ENCODE measurements around the gene OS9. TPM values are rescaled to one million over a fixed set of nuclear protein-coding genes. Genes with fewer than 3 reads are reported as not detected.

OS9 gene
- total RNA-seq, 2 experiments from 2014 or later = 82.6 to 112 TPM

- DNase-seq (ENCODE audit: low spot score) = no peak
- intact Hi-C loops (cut with micrococcal nuclease; ENCODE audit: unreplicated experiment) = no loop called here
- Histone ChIP-seq H3K27ac (ENCODE audit: low read depth, low read length, poor library complexity, severe bottlenecking) (no peak overlapping the region), H3K4me1 (ENCODE audit: insufficient read depth, low read length, poor library complexity, severe bottlenecking) (peaks cover 4% of the 10 kb centered on the region), H3K79me2 (ENCODE audit: insufficient read depth, low read depth, low read length) (peaks cover 1% of the 10 kb centered on the region; the same call in 1 of the 2 replicates), H3K9me3 (ENCODE audit: low read length) (no peaks in the 10 kb centered on the region), H4K20me1 (ENCODE audit: insufficient read depth, low read length) (no peaks in the 10 kb centered on the region), H3K4me2 (ENCODE audit: low read length) (no peak overlapping the region), H3K4me3 (ENCODE audit: low read depth, low read length, poor library complexity, severe bottlenecking) (no peak overlapping the region), H3K9me2 (ENCODE audit: insufficient read depth, low read length) (no peaks in the 10 kb centered on the region), H2AFZ (ENCODE audit: low read length) (no peak overlapping the region), H3K36me3 (ENCODE audit: insufficient read depth, low read length) (peaks cover 51% of the 10 kb centered on the region)
- BruUV-seq (replicated peaks) = no TSS peak
- ChIA-PET CTCF (ENCODE audit: unreplicated experiment) (no interaction called here), POLR2A (no interaction called here)
- TF ChIP-seq, protein P1, sequence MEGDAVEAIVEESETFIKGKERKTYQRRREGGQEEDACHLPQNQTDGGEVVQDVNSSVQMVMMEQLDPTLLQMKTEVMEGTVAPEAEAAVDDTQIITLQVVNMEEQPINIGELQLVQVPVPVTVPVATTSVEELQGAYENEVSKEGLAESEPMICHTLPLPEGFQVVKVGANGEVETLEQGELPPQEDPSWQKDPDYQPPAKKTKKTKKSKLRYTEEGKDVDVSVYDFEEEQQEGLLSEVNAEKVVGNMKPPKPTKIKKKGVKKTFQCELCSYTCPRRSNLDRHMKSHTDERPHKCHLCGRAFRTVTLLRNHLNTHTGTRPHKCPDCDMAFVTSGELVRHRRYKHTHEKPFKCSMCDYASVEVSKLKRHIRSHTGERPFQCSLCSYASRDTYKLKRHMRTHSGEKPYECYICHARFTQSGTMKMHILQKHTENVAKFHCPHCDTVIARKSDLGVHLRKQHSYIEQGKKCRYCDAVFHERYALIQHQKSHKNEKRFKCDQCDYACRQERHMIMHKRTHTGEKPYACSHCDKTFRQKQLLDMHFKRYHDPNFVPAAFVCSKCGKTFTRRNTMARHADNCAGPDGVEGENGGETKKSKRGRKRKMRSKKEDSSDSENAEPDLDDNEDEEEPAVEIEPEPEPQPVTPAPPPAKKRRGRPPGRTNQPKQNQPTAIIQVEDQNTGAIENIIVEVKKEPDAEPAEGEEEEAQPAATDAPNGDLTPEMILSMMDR (conservative IDR thresholded peaks at IDR 0.05; ENCODE audit: low read length) = no peak
- no peak for TF ChIP-seq EZH2phosphoT487 (IDR thresholded peaks at IDR 0.05; ENCODE audit: borderline replicate concordance, low read depth, low read length)
Measured at GRCh38 chr12:57734591-57734990, 40.7 kb downstream of the OS9 start.

GRCh38 chr12:57735198-57735855 is 41.4 kb downstream of the OS9 start:
- H3K9me2 ChIP-seq (ENCODE audit: insufficient read depth, low read length) = no peaks in the 10 kb centered on the region
- H3K9me3 ChIP-seq (ENCODE audit: low read length) = no peaks in the 10 kb centered on the region
- no peak for DNase-seq (ENCODE audit: low spot score)
- no TSS peak for BruUV-seq (replicated peaks)
- intact Hi-C loops (cut with micrococcal nuclease; ENCODE audit: unreplicated experiment) = no loop called here
- no peak overlapping the region for H3K27ac ChIP-seq (ENCODE audit: low read depth, low read length, poor library complexity, severe bottlenecking)
- POLR2A ChIA-PET = no interaction called here
- H3K36me3 ChIP-seq (ENCODE audit: insufficient read depth, low read length) = peaks cover 44% of the 10 kb centered on the region
- H3K4me1 ChIP-seq (ENCODE audit: insufficient read depth, low read length, poor library complexity, severe bottlenecking) = peaks cover 12% of the 10 kb centered on the region
- H2AFZ ChIP-seq (ENCODE audit: low read length) = no peak overlapping the region
- no peaks in the 10 kb centered on the region for H4K20me1 ChIP-seq (ENCODE audit: insufficient read depth, low read length)
- H3K4me2 ChIP-seq (ENCODE audit: low read length) = no peak overlapping the region
- peaks cover 7% of the 10 kb centered on the region; the same call in 1 of the 2 replicates for H3K79me2 ChIP-seq (ENCODE audit: insufficient read depth, low read depth, low read length)
- CTCF ChIA-PET (ENCODE audit: unreplicated experiment) = no interaction called here
- H3K4me3 ChIP-seq (ENCODE audit: low read depth, low read length, poor library complexity, severe bottlenecking) = no peak overlapping the region
- TF ChIP-seq, protein P1 (conservative IDR thresholded peaks at IDR 0.05; ENCODE audit: low read length) = no peak
- no peak for TF ChIP-seq EZH2phosphoT487 (IDR thresholded peaks at IDR 0.05; ENCODE audit: borderline replicate concordance, low read depth, low read length)

DNA sequence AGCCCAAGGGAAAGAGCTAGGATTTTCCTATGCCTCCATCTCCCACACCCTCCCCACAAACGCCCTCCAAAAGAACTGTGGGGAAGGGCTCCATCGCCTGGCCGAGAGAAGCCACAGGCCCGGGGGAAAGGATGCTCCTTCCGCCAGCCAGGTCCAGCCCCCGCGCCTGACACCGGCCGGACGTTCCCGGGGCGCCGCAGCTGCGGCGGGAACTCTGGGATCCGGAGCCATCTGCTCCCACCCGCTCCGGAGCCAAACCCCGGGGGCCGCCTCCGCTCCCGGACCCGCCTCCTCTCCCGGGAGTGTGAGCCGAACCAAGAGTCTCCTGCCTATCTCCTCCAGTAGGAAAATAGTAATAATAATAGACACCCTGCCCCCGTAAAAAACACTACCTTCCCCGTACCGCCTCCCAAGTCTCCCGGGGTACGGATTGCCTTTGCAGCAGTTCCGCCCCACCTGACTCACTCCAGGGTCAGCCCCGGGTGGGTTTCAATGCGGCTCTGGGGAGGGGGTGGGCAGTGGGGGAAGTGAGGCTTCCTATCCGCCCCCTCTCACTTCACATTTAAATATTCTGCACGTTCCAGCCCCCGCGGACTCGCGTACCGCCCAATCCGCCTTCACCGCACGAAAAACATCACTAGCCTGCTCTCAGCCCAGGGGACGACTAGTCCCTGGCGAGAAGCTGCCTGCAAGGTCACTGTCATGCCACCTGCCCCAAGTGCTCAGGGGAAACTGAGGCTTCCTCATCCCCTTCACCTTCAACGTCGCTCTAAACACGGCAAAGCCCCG is 42.2 kb downstream of the OS9 start:
- H3K9me3 ChIP-seq (ENCODE audit: low read length) = no peaks in the 10 kb centered on the region
- POLR2A ChIA-PET = no interaction called here
- H4K20me1 ChIP-seq (ENCODE audit: insufficient read depth, low read length) = no peaks in the 10 kb centered on the region
- H3K9me2 ChIP-seq (ENCODE audit: insufficient read depth, low read length) = no peaks in the 10 kb centered on the region
- peaks cover 35% of the 10 kb centered on the region for H3K36me3 ChIP-seq (ENCODE audit: insufficient read depth, low read length)
- peaks cover 19% of the 10 kb centered on the region for H3K4me1 ChIP-seq (ENCODE audit: insufficient read depth, low read length, poor library complexity, severe bottlenecking)
- no peak overlapping the region for H3K4me3 ChIP-seq (ENCODE audit: low read depth, low read length, poor library complexity, severe bottlenecking)
- H3K4me2 ChIP-seq (ENCODE audit: low read length) = no peak overlapping the region
- intact Hi-C loops (cut with micrococcal nuclease; ENCODE audit: unreplicated experiment) = no loop called here
- no TSS peak for BruUV-seq (replicated peaks)
- no peak overlapping the region for H2AFZ ChIP-seq (ENCODE audit: low read length)
- TF ChIP-seq, protein P1 (conservative IDR thresholded peaks at IDR 0.05; ENCODE audit: low read length) = no peak
- TF ChIP-seq EZH2phosphoT487 (IDR thresholded peaks at IDR 0.05; ENCODE audit: borderline replicate concordance, low read depth, low read length) = no peak
- no peak for DNase-seq (ENCODE audit: low spot score)
- H3K27ac ChIP-seq (ENCODE audit: low read depth, low read length, poor library complexity, severe bottlenecking) = no peak overlapping the region
- CTCF ChIA-PET (ENCODE audit: unreplicated experiment) = no interaction called here
- H3K79me2 ChIP-seq (ENCODE audit: insufficient read depth, low read depth, low read length) = peaks cover 14% of the 10 kb centered on the region; the same call in 1 of the 2 replicates

Data from OCI-LY7 (cell line).